Epithelial cell of proximal tubule (primary cell): ENCODE measurements around the gene ADGRD1. TPM values are rescaled to one million over a fixed set of nuclear protein-coding genes. Genes with fewer than 3 reads are reported as not detected.
A peak's percentile ranks its signal among the peaks of the same experiment; 100 is the strongest.

Source experiments
- DNase-seq: peaks from one replicate; pipeline ENCODE4 v3.0.0-alpha.2; 2011; ENCODE audit warnings: low read depth
- H3K4me3 ChIP-seq: 2 replicates; pipeline ENCODE4 v1.5.1; 2011; ENCODE audit warnings: low read depth, mild to moderate bottlenecking, low read length
- total RNA-seq: library from RNA; depleted of rRNA; stranded (reverse); fragments of >200 nt; gene quantifications from 2 replicates; pipeline ENCODE4 v1.2.3, GENCODE V29; 2015
- TF ChIP-seq, protein P1 (sequence below): conservative IDR thresholded peaks from 2 replicates; pipeline ENCODE4 v1.5.1; 2012; ENCODE audit warnings: low read depth, mild to moderate bottlenecking, low read length

Gene ADGRD1
- total RNA-seq, 1 donor from 2014 or later = not detected

- H3K4me3 ChIP-seq = no peak overlapping the region
- TF ChIP-seq, protein P1, sequence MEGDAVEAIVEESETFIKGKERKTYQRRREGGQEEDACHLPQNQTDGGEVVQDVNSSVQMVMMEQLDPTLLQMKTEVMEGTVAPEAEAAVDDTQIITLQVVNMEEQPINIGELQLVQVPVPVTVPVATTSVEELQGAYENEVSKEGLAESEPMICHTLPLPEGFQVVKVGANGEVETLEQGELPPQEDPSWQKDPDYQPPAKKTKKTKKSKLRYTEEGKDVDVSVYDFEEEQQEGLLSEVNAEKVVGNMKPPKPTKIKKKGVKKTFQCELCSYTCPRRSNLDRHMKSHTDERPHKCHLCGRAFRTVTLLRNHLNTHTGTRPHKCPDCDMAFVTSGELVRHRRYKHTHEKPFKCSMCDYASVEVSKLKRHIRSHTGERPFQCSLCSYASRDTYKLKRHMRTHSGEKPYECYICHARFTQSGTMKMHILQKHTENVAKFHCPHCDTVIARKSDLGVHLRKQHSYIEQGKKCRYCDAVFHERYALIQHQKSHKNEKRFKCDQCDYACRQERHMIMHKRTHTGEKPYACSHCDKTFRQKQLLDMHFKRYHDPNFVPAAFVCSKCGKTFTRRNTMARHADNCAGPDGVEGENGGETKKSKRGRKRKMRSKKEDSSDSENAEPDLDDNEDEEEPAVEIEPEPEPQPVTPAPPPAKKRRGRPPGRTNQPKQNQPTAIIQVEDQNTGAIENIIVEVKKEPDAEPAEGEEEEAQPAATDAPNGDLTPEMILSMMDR = no peak
- DNase-seq = no peak
Observed at GRCh38 chr12:131103669-131104462, 150.2 kb downstream of the ADGRD1 start.

DNA sequence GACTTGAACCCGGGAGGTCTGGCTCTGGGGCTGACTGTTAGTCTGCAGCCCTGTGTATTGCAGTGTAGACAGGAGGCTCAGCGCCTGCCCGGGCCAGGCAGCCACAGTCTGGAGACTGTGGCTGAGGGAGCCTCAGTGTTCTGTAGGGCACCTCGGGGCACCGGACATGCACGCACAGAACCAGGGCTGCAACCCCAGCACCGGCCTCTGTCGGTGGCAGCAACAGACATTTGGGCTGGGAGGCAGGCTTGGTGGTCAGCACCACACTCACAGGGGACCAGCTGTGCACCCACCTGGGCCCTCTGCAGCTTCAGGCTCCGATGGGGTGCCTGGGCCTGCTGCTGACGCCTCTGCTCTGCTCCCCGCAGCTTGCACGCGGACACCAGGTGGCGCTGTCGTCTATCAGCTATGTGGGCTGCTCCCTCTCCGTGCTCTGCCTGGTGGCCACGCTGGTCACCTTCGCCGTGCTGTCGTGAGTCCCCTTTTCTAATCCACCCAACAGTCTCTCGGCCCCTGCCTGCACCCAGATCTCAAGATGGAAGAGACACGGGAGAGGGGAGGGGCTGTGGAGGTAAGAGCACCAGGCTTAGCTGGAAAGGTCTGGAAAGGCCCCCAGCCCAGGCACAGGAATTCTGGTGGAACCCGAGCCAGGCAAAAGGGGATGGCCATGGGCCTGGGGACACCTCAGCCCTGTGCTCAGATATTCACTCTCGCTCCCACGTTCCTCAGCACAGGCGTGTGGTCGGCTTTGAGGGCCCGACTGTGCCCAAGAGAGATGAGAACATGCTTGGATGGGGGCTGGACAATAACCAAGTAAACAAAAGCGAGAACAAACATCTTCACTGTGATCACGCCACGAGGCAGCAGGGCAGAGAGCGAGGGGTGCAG is 151.0 kb downstream of the ADGRD1 start:
- H3K4me3 ChIP-seq = no peak overlapping the region
- TF ChIP-seq, protein P1 = peak; percentile 90
- no peak for DNase-seq

GRCh38 chr12:131105351-131105735 is 151.6 kb downstream of the ADGRD1 start:
- H3K4me3 ChIP-seq = no peak overlapping the region
- TF ChIP-seq, protein P1 = no peak
- no peak for DNase-seq

DNA sequence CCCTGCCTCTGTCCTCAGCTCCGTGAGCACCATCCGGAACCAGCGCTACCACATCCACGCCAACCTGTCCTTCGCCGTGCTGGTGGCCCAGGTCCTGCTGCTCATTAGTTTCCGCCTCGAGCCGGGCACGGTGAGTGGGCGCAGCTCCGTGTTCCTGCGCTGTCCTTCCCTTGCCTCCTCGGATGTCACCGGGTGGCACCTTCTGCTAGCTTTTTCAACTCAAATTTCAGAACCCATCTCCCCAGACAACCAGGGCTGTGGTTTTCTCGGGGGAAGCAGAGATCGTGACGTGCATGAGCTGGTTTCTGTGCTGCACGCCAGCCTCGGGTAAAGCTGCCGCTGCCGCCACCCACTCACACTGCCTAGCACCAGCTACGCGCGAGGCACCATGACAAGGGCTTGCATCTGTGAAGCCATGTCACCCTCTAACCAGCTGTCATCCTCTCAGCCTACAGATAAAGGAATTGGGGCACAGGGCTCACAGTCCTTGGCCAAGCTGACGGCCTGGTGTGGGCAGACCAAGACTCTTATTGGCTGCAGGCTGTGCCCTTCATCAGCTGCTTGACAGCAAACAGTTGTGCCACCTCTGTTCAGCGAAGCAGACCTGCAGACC is 152.1 kb downstream of the ADGRD1 start:
- TF ChIP-seq, protein P1 = no peak
- no peak overlapping the region for H3K4me3 ChIP-seq
- no peak for DNase-seq

GRCh38 chr12:131106349-131106941 is 152.7 kb downstream of the ADGRD1 start:
- H3K4me3 ChIP-seq = no peak overlapping the region
- TF ChIP-seq, protein P1 = no peak
- DNase-seq = no peak

DNA sequence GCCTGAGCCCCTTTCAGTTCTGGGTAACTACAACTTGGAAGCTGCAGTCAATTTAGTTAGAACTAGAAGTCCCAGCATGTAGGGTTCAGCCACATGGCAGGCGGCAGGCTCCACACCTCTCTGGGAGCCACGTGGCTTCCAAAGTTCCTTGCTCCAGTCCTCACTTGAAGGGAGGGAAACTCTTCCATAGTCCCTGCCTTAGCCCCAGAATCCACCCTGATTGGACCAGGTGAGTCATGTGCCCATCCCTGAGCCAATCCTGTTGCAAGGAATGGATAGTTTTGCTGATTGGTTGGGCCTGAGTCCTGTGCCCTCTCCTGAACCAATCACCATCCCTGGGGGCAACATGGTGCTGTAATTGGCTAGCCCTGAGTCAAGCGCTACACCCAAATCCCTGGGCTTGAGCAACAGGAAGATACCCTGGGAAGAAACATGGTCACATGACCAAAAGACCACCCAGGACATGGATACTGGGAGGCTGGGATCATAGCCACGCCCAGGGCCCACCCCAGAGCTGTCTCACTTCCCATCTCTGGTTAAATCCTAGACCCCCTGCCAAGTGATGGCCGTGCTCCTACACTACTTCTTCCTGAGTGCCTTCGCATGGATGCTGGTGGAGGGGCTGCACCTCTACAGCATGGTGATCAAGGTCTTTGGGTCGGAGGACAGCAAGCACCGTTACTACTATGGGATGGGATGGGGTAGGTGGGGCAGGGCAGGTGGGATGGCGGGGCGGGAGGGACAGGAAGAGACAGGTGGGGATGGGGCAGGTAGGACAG is 154.7 kb downstream of the ADGRD1 start:
- DNase-seq = no peak
- no peak overlapping the region for H3K4me3 ChIP-seq
- TF ChIP-seq, protein P1 = no peak
